ENCODE data around the gene CST3.

DNA sequence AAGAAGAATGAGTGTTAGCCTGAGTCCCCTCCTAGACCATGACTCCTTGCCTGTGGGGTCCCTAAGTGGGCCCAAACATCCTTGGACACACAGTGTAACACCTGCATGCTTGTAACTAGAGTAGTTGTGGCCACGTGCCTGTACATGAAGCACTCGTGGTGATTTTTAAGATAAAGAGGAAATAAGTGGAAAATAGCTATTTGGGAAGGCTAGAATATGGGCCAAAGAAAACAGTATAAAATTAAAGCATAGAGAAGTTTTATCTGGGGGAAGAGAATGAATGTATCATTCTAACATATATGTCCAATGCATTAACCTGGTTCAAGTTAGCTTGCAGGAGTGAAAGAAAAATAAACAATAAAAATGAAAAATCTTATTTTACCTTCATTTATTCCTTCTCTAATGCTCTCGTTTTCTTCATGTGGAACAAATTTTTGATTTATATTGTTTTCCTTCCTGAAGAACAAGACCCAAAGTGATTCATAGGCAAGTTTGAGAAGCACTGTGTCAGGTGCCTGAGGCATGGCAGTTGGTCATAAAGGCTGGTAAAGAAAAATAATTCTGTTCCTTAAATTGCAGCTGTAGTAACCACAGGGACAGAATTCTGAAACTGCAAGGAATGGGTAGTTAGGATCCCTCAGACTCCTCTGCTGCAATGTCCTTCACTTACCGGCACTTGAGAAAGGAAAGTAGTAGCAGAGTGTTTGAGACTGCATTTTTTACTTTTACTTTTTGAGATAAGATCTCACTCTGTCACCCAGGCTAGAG is 8.5 kb upstream of the CST3 start:
- TF ChIP-seq TAF1 (IDR thresholded peaks at IDR 0.05; ENCODE audit: borderline replicate concordance, insufficient read depth, low read length) (no peak), POLR2AphosphoS5 (IDR thresholded peaks at IDR 0.05; ENCODE audit: low read depth, low read length) (no peak), SIN3A (IDR thresholded peaks at IDR 0.05; ENCODE audit: borderline replicate concordance, insufficient read depth, low read length) (no peak)
- TF ChIP-seq, protein P1, sequence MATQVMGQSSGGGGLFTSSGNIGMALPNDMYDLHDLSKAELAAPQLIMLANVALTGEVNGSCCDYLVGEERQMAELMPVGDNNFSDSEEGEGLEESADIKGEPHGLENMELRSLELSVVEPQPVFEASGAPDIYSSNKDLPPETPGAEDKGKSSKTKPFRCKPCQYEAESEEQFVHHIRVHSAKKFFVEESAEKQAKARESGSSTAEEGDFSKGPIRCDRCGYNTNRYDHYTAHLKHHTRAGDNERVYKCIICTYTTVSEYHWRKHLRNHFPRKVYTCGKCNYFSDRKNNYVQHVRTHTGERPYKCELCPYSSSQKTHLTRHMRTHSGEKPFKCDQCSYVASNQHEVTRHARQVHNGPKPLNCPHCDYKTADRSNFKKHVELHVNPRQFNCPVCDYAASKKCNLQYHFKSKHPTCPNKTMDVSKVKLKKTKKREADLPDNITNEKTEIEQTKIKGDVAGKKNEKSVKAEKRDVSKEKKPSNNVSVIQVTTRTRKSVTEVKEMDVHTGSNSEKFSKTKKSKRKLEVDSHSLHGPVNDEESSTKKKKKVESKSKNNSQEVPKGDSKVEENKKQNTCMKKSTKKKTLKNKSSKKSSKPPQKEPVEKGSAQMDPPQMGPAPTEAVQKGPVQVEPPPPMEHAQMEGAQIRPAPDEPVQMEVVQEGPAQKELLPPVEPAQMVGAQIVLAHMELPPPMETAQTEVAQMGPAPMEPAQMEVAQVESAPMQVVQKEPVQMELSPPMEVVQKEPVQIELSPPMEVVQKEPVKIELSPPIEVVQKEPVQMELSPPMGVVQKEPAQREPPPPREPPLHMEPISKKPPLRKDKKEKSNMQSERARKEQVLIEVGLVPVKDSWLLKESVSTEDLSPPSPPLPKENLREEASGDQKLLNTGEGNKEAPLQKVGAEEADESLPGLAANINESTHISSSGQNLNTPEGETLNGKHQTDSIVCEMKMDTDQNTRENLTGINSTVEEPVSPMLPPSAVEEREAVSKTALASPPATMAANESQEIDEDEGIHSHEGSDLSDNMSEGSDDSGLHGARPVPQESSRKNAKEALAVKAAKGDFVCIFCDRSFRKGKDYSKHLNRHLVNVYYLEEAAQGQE (IDR thresholded peaks at IDR 0.05; ENCODE audit: insufficient read depth in 1 of 2, low read depth in 2 of 2, low read length in 2 of 2): no peak

Measured in PFSK-1 (cell line).